GM19455 (cell line): ENCODE data around the gene PTPRE.

ENCODE experiments used
- ATAC-seq: cut with Tn5 transposase; IDR thresholded peaks from one replicate; pipeline ENCODE4 v1.9.1; 2021; ENCODE audit not compliant: unreplicated experiment

PTPRE gene

GRCh38 chr10:127907411-127908105, 655 bp downstream of the PTPRE start:
- peak; percentile 8 for ATAC-seq

- no peak for ATAC-seq
Measured at GRCh38 chr10:127908106-127908958, 1.4 kb downstream of the PTPRE start.

- ATAC-seq, result no peak
Measured at GRCh38 chr10:127908959-127909267, 2.0 kb downstream of the PTPRE start.

GRCh38 chr10:127909716-127910463, 3.0 kb downstream of the PTPRE start:
- ATAC-seq, result no peak

GRCh38 chr10:127910464-127910770, 3.5 kb downstream of the PTPRE start:
- no peak for ATAC-seq

- no peak for ATAC-seq
Measured at GRCh38 chr10:127911218-127911866, 4.4 kb downstream of the PTPRE start.

- no peak for ATAC-seq
Measured at GRCh38 chr10:127911867-127912257, 5.0 kb downstream of the PTPRE start.

GRCh38 chr10:127912607-127913367, 5.9 kb downstream of the PTPRE start:
- no peak for ATAC-seq

GRCh38 chr10:127913368-127913759, 6.5 kb downstream of the PTPRE start:
- no peak for ATAC-seq

GRCh38 chr10:127915324-127915723, 8.4 kb downstream of the PTPRE start:
- ATAC-seq, result no peak

- no peak for ATAC-seq
Measured at GRCh38 chr10:127916826-127917225, 9.9 kb downstream of the PTPRE start.

GRCh38 chr10:127918572-127918971, 11.7 kb downstream of the PTPRE start:
- no peak for ATAC-seq

- ATAC-seq, result no peak
Measured at GRCh38 chr10:127919418-127920271, 12.7 kb downstream of the PTPRE start.

GRCh38 chr10:127920306-127921074, 13.6 kb downstream of the PTPRE start:
- no peak for ATAC-seq

GRCh38 chr10:127921075-127921752, 14.3 kb downstream of the PTPRE start:
- no peak for ATAC-seq

- no peak for ATAC-seq
Measured at GRCh38 chr10:127921753-127922145, 14.8 kb downstream of the PTPRE start.

GRCh38 chr10:127922206-127922605, 15.3 kb downstream of the PTPRE start:
- no peak for ATAC-seq

- ATAC-seq, result no peak
Measured at GRCh38 chr10:127922675-127923366, 15.9 kb downstream of the PTPRE start.
